GM12878 (cell line): ENCODE data around the gene TIMP2.

ENCODE experiments used
- BHLHE40 ChIP-seq, 2 experiments: fragments of 450-650 bp in 1 of 2; IDR thresholded peaks; 2 replicates each; pipeline ENCODE4 v1.6.1; 2011 to 2017; ENCODE audit warnings: low read depth in 2 of 2, borderline replicate concordance in 1 of 2, improper control_type of control experiment in 1 of 2, low read length in 1 of 2, mild to moderate bottlenecking in 1 of 2
- CBX3 ChIP-seq: fragments of 200-600 bp; sonication (generic); IDR thresholded peaks from 2 replicates; pipeline ENCODE4 v1.6.1; 2016; ENCODE audit warnings: low read depth, borderline replicate concordance
- CEBPB ChIP-seq, 2 experiments: fragments of 150-350 bp in 1 of 2; IDR thresholded peaks; 2 replicates each; pipeline ENCODE4 v1.6.1; 2012 to 2014; ENCODE audit warnings: low read depth in 2 of 2, low read length in 2 of 2, borderline replicate concordance in 1 of 2, inconsistent platforms in 1 of 2
- EP300 ChIP-seq, 2 experiments: fragments of 150-350 bp in 1 of 2; IDR thresholded peaks; 2 replicates each; pipeline ENCODE4 v1.6.1; 2011 to 2012; ENCODE audit warnings: low read depth in 2 of 2, low read length in 2 of 2, borderline replicate concordance in 1 of 2, improper control_type of control experiment in 1 of 2, inconsistent platforms in 1 of 2; ENCODE audit not compliant: control insufficient read depth in 1 of 2
- EZH2 ChIP-seq: IDR thresholded peaks from 2 replicates; pipeline ENCODE4 v1.6.1; 2012; ENCODE audit warnings: low read depth, mild to moderate bottlenecking, control low read depth, inconsistent platforms, low read length, borderline replicate concordance; ENCODE audit not compliant: control insufficient read depth
- HCFC1 ChIP-seq: fragments of 150-350 bp; IDR thresholded peaks from 2 replicates; pipeline ENCODE4 v1.6.1; 2014; ENCODE audit warnings: low read length
- MEF2A ChIP-seq: IDR thresholded peaks from 2 replicates; pipeline ENCODE4 v1.6.1; 2011; ENCODE audit warnings: low read depth, mild to moderate bottlenecking, low read length, moderate library complexity; ENCODE audit not compliant: insufficient read depth
- MXI1 ChIP-seq: fragments of 150-350 bp; IDR thresholded peaks from 2 replicates; pipeline ENCODE4 v1.6.1; 2011; ENCODE audit warnings: low read depth, mild to moderate bottlenecking, inconsistent platforms, low read length, improper control_type of control experiment
- POLR2A ChIP-seq: IDR thresholded peaks from 2 replicates; pipeline ENCODE4 v1.6.1; 2011; ENCODE audit warnings: low read depth, mild to moderate bottlenecking, low read length
- SUPT20H ChIP-seq: IDR thresholded peaks from 2 replicates; pipeline ENCODE4 v1.6.1; 2011; ENCODE audit warnings: low read depth, mild to moderate bottlenecking, low read length, moderate library complexity, borderline replicate concordance; ENCODE audit not compliant: control insufficient read depth
- ZNF24 ChIP-seq: fragments of 450-650 bp; IDR thresholded peaks from 2 replicates; pipeline ENCODE4 v1.6.1; 2017; ENCODE audit warnings: antibody characterized with exemption, mild to moderate bottlenecking
- TF ChIP-seq, protein P1 (sequence below), 3 experiments: IDR thresholded peaks in 2 of 3; conservative IDR thresholded peaks in 1 of 3; 2 replicates each; pipeline ENCODE4 v1.5.1; 2011; ENCODE audit warnings: low read depth in 3 of 3, low read length in 3 of 3, mild to moderate bottlenecking in 3 of 3, control low read depth in 2 of 3, moderate library complexity in 2 of 3, inconsistent platforms in 1 of 3, mixed read lengths in 1 of 3; ENCODE audit not compliant: control insufficient read depth in 2 of 3, insufficient read depth in 1 of 3; ENCODE audit errors: extremely low read depth in 1 of 3
- TF ChIP-seq, protein P2 (sequence below): IDR thresholded peaks from 2 replicates; pipeline ENCODE4 v1.6.1; 2011; ENCODE audit warnings: low read depth, low read length, improper control_type of control experiment, borderline replicate concordance
- TF ChIP-seq, protein P3 (sequence below): fragments of 450-650 bp; IDR thresholded peaks from 2 replicates; pipeline ENCODE4 v1.6.1; 2016; ENCODE audit warnings: mild to moderate bottlenecking, moderate library complexity, borderline replicate concordance

DNA sequence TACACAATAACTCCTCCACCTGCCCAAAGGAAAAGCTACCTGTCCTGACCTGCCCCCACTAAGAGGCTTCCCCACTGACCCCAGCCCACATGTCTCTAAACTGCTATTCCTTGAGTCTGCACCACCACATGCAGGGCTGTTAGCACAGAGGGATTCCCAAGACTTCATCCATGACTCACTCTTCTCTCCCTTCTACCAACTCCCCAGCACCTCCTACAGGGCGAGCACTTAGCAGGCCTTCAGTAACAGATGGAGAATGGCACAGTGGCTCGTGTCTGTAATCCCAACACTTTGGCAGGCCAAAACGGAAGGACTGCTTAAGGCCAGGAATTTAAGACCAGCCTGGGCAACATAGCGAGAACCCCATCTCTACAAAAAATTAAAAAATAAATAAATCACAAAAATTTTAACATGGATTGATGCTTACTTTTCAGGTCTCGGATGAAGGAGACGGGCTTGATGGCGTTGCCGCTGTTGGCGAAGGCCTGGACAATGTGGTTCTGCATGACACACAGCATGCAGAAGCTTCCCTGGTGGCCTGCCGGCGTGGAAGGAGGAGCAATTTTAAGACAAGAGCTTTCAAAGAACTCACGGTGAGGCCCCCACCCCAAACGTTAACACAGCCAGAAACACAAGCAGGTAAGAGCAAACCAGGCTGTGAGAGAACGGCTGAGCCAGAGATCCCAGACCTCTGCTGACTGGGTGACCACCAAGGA lies 96.6 kb downstream of the TIMP2 start:
- TF ChIP-seq EZH2 (no peak), POLR2A (no peak), EP300 (IDR thresholded peaks at IDR 0.05; ENCODE audit: borderline replicate concordance in 1 of 2, control insufficient read depth in 1 of 2, low read depth in 2 of 2, low read length in 2 of 2) (no peak), CBX3 (no peak), MEF2A (no peak), MXI1 (no peak), ZNF24 (no peak), HCFC1 (no peak), SUPT20H (no peak), BHLHE40 (IDR thresholded peaks at IDR 0.05; ENCODE audit: borderline replicate concordance in 1 of 2, low read depth in 2 of 2, low read length in 1 of 2) (no peak), CEBPB (IDR thresholded peaks at IDR 0.05; ENCODE audit: borderline replicate concordance in 1 of 2, low read depth in 2 of 2, low read length in 2 of 2) (no peak)
- TF ChIP-seq, protein P1, sequence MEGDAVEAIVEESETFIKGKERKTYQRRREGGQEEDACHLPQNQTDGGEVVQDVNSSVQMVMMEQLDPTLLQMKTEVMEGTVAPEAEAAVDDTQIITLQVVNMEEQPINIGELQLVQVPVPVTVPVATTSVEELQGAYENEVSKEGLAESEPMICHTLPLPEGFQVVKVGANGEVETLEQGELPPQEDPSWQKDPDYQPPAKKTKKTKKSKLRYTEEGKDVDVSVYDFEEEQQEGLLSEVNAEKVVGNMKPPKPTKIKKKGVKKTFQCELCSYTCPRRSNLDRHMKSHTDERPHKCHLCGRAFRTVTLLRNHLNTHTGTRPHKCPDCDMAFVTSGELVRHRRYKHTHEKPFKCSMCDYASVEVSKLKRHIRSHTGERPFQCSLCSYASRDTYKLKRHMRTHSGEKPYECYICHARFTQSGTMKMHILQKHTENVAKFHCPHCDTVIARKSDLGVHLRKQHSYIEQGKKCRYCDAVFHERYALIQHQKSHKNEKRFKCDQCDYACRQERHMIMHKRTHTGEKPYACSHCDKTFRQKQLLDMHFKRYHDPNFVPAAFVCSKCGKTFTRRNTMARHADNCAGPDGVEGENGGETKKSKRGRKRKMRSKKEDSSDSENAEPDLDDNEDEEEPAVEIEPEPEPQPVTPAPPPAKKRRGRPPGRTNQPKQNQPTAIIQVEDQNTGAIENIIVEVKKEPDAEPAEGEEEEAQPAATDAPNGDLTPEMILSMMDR (IDR thresholded peaks at IDR 0.05 in 2 of 3, conservative IDR thresholded peaks at IDR 0.05 in 1 of 3; ENCODE audit: control insufficient read depth in 2 of 3, extremely low read depth in 1 of 3, insufficient read depth in 1 of 3, low read depth in 3 of 3, low read length in 3 of 3) = peak in 2 of 3 experiments; percentile 7 to 24; a peak in 3 of 6 replicates
- TF ChIP-seq, protein P2, sequence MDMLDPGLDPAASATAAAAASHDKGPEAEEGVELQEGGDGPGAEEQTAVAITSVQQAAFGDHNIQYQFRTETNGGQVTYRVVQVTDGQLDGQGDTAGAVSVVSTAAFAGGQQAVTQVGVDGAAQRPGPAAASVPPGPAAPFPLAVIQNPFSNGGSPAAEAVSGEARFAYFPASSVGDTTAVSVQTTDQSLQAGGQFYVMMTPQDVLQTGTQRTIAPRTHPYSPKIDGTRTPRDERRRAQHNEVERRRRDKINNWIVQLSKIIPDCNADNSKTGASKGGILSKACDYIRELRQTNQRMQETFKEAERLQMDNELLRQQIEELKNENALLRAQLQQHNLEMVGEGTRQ = no peak
- TF ChIP-seq, protein P3, sequence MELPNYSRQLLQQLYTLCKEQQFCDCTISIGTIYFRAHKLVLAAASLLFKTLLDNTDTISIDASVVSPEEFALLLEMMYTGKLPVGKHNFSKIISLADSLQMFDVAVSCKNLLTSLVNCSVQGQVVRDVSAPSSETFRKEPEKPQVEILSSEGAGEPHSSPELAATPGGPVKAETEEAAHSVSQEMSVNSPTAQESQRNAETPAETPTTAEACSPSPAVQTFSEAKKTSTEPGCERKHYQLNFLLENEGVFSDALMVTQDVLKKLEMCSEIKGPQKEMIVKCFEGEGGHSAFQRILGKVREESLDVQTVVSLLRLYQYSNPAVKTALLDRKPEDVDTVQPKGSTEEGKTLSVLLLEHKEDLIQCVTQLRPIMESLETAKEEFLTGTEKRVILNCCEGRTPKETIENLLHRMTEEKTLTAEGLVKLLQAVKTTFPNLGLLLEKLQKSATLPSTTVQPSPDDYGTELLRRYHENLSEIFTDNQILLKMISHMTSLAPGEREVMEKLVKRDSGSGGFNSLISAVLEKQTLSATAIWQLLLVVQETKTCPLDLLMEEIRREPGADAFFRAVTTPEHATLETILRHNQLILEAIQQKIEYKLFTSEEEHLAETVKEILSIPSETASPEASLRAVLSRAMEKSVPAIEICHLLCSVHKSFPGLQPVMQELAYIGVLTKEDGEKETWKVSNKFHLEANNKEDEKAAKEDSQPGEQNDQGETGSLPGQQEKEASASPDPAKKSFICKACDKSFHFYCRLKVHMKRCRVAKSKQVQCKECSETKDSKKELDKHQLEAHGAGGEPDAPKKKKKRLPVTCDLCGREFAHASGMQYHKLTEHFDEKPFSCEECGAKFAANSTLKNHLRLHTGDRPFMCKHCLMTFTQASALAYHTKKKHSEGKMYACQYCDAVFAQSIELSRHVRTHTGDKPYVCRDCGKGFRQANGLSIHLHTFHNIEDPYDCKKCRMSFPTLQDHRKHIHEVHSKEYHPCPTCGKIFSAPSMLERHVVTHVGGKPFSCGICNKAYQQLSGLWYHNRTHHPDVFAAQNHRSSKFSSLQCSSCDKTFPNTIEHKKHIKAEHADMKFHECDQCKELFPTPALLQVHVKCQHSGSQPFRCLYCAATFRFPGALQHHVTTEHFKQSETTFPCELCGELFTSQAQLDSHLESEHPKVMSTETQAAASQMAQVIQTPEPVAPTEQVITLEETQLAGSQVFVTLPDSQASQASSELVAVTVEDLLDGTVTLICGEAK = no peak
